Fibroblast of villous mesenchyme (primary cell): ENCODE data around the gene CST1. TPM values are rescaled to one million over a fixed set of nuclear protein-coding genes. Genes with fewer than 3 reads are reported as not detected.
"Not testable (repeated sequence)": the region's sequence is repeated elsewhere in the genome, so short reads cannot be mapped to it uniquely, and the experiment has no call there.

Source experiments
- DNase-seq: peaks from one replicate; pipeline ENCODE4 v3.0.0-alpha.2; 2010; ENCODE audit warnings: low read depth
- H3K4me3 ChIP-seq: 2 replicates; pipeline ENCODE4 v1.5.1; 2011; ENCODE audit warnings: low read depth, mild to moderate bottlenecking, low read length
- total RNA-seq: library from RNA; depleted of rRNA; stranded (reverse); fragments of >200 nt; gene quantifications from 2 replicates; pipeline ENCODE4 v1.2.3, GENCODE V29; 2012
- TF ChIP-seq, protein P1 (sequence below): IDR thresholded peaks from 2 replicates; pipeline ENCODE4 v1.5.1; 2012; ENCODE audit warnings: low read depth, mild to moderate bottlenecking, low read length; ENCODE audit not compliant: insufficient read depth

The CST1 gene, protein sequence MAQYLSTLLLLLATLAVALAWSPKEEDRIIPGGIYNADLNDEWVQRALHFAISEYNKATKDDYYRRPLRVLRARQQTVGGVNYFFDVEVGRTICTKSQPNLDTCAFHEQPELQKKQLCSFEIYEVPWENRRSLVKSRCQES
- total RNA-seq = 3.9 and 11.3 TPM in 2 replicates

GRCh38 chr20:23750786-23751185, at the start of gene CST1:
Gene CST1, minus strand, starts transcription at chr20:23750935. Its CDS starts 69 bp downstream, at chr20:23750866.
- DNase-seq, H3K4me3 ChIP-seq: not testable (repeated sequence)

GRCh38 chr20:23799216-23799847, 48.6 kb upstream of the CST1 start:
- H3K4me3 ChIP-seq = not testable (repeated sequence)
- DNase-seq = peak; percentile 29
- TF ChIP-seq, protein P1, sequence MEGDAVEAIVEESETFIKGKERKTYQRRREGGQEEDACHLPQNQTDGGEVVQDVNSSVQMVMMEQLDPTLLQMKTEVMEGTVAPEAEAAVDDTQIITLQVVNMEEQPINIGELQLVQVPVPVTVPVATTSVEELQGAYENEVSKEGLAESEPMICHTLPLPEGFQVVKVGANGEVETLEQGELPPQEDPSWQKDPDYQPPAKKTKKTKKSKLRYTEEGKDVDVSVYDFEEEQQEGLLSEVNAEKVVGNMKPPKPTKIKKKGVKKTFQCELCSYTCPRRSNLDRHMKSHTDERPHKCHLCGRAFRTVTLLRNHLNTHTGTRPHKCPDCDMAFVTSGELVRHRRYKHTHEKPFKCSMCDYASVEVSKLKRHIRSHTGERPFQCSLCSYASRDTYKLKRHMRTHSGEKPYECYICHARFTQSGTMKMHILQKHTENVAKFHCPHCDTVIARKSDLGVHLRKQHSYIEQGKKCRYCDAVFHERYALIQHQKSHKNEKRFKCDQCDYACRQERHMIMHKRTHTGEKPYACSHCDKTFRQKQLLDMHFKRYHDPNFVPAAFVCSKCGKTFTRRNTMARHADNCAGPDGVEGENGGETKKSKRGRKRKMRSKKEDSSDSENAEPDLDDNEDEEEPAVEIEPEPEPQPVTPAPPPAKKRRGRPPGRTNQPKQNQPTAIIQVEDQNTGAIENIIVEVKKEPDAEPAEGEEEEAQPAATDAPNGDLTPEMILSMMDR = peak; percentile 64

DNA sequence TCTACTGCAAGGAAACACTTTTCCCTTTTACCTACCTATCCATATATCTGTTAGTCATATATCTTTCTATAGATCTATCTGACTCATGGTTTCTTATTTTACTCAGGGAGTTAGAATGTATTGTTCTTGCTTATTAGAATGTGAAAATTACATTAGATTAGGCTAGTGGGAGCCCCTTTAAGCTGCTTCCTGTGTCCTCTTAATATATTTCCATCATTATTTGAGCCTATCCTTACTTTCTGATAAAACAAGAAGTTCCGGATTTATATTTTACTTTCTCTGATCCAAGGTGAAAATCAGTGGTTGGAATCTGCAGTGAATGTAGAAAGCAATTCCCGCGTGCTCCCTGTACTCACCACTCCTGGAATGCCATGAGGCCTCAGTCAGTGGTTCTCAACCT, 44.8 kb upstream of the CST1 start:
- TF ChIP-seq, protein P1 = no peak
- no peak overlapping the region for H3K4me3 ChIP-seq
- no peak for DNase-seq

DNA sequence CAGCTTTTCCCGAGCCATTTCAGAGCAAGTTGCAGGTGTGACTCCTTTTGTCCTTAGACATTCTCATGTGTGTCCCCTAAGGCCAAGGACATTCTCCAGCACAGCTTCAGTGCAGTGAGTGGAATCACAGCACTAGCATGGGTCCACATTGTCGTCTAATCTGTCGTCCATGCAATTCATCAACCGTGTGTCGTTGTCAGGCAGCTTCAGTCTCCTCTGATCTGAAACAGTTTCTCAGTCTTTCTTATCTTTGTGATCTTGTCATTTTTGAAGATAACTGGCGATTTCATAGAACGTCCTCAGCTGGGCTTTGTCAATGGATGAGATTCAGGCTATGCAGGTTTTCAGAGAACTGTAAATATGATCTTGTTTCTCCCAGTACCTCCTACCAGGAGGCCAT, 44.1 kb upstream of the CST1 start:
- no peak overlapping the region for H3K4me3 ChIP-seq
- no peak for DNase-seq
- TF ChIP-seq, protein P1 = no peak

GRCh38 chr20:23794065-23794464, 43.3 kb upstream of the CST1 start:
- DNase-seq = no peak
- TF ChIP-seq, protein P1 = no peak

DNA sequence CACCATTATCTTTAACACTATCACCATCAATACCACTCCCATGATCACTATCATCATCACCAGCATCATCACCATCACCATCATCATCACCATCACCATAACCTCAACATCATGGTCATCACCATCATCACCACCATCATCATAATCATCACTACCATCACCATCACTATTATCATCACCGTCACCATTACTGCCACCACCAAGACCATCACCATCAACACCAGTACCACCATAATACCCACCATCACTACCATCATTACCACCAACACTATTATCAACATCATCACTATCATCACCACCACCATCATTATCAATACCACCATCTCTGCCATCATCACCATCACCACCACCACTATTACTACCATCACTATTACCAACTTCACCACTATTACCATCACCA, 32.7 kb upstream of the CST1 start:
- no peak for DNase-seq
- H3K4me3 ChIP-seq = no peak overlapping the region
- TF ChIP-seq, protein P1 = no peak

More at GRCh38 chr20:23794065-23794464, 43.3 kb upstream of the CST1 start:
- H3K4me3 ChIP-seq = no peak overlapping the region

- TF ChIP-seq, protein P1 = peak; percentile 77
- no peak overlapping the region for H3K4me3 ChIP-seq
- peak; percentile 30 for DNase-seq
Observed at GRCh38 chr20:23782366-23782983, 31.7 kb upstream of the CST1 start.

- peak; percentile 16 for DNase-seq
- H3K4me3 ChIP-seq = not testable (repeated sequence)
Observed at GRCh38 chr20:23778676-23779075, 27.9 kb upstream of the CST1 start.

GRCh38 chr20:23777380-23777779, 26.6 kb upstream of the CST1 start:
- not testable (repeated sequence) for DNase-seq, H3K4me3 ChIP-seq
